Adrenal gland (tissue), 5 donors: Measurements from ENCODE around the gene ODAD3.

Experiments used
- POLR2A ChIP-seq, 2 donors: fragments of 450-650 bp; IDR thresholded peaks; one replicate each; pipeline ENCODE4 v1.6.1; 2017; ENCODE audit warnings: antibody characterized with exemption in 2 of 2, mild to moderate bottlenecking in 2 of 2, moderate library complexity in 1 of 2
- TF ChIP-seq, protein P1 (sequence below), 6 experiments: fragments of 450-650 bp in 4 of 6; fragments of 200-600 bp in 2 of 6; sonication (generic) in 1 of 6; IDR thresholded peaks; 1 replicate in 5 of 6; 2 replicates in 1 of 6; pipeline versions ENCODE4 v1.5.1 to v1.8.0; 2016 to 2021; ENCODE audit warnings: antibody characterized with exemption in 6 of 6, mild to moderate bottlenecking in 2 of 6, moderate library complexity in 1 of 6
- donor health status: DM: no; HTN: no; CAD: no.

DNA sequence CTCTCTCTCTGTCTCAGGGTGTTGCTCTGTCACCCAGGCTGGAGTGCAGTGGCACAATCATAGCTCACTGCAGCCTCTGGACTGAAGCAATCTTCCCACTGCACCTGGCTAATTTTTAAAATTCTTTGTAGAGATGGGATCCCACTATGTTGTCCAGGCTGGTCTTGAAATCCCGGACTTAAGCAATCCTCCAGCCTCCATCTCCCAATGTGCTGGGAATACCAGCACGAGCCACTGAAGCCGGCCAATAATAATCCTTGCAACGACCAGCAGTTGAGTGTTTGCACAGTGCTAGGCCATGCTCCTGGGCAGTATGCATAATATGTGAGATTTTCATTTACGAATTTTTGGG is 50.2 kb downstream of the ODAD3 start:
- TF ChIP-seq, protein P1, sequence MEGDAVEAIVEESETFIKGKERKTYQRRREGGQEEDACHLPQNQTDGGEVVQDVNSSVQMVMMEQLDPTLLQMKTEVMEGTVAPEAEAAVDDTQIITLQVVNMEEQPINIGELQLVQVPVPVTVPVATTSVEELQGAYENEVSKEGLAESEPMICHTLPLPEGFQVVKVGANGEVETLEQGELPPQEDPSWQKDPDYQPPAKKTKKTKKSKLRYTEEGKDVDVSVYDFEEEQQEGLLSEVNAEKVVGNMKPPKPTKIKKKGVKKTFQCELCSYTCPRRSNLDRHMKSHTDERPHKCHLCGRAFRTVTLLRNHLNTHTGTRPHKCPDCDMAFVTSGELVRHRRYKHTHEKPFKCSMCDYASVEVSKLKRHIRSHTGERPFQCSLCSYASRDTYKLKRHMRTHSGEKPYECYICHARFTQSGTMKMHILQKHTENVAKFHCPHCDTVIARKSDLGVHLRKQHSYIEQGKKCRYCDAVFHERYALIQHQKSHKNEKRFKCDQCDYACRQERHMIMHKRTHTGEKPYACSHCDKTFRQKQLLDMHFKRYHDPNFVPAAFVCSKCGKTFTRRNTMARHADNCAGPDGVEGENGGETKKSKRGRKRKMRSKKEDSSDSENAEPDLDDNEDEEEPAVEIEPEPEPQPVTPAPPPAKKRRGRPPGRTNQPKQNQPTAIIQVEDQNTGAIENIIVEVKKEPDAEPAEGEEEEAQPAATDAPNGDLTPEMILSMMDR (IDR thresholded peaks at IDR 0.05), result no peak
- TF ChIP-seq POLR2A (IDR thresholded peaks at IDR 0.05), result no peak
